GM12891 (cell line): ENCODE measurements around the gene POU2AF3.

ENCODE experiments used
- POLR2A ChIP-seq: IDR thresholded peaks from 2 replicates; pipeline ENCODE4 v1.6.1; 2011; ENCODE audit warnings: low read depth, low read length, control low read depth
- POLR2AphosphoS5 ChIP-seq: IDR thresholded peaks from 2 replicates; pipeline ENCODE4 v1.6.1; 2011; ENCODE audit warnings: low read depth, low read length, control low read depth
- TAF1 ChIP-seq: IDR thresholded peaks from 2 replicates; pipeline ENCODE4 v1.6.1; 2011; ENCODE audit warnings: low read depth, low read length, control low read depth

DNA sequence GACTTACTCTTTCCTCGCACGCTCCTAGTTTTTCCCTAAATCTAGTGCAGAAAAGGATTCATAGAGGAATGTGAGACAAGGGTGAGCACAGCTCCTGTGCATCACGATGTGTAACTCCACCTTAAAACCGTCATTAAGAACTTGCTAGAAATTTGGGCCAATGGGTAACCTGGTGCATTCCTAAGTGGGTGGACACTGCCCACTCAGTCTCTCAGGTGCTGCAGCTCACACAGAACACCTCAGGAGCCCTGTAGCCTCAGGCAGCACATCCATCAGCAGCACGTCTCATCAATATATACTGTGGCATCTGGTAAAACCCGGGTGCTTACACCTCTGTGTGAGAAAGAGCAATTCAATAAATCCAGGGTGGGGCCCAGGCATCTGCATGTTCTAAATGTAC is 12.4 kb downstream of the POU2AF3 start:
- TF ChIP-seq POLR2A: no peak
- no peak for TF ChIP-seq TAF1
- TF ChIP-seq POLR2AphosphoS5: no peak
